HCT116 (cell line): ENCODE results near the gene DR1.

Source experiments
- EZH2 ChIP-seq: fragments of 200-600 bp; sonication (generic); IDR thresholded peaks from 2 replicates; pipeline ENCODE4 v1.6.1; 2017; ENCODE audit warnings: antibody characterized with exemption, mixed run types
- EZH2phosphoT487 ChIP-seq: fragments of 200-600 bp; IDR thresholded peaks from 2 replicates; pipeline ENCODE4 v1.6.1; 2018; ENCODE audit warnings: antibody characterized with exemption, borderline replicate concordance

DNA sequence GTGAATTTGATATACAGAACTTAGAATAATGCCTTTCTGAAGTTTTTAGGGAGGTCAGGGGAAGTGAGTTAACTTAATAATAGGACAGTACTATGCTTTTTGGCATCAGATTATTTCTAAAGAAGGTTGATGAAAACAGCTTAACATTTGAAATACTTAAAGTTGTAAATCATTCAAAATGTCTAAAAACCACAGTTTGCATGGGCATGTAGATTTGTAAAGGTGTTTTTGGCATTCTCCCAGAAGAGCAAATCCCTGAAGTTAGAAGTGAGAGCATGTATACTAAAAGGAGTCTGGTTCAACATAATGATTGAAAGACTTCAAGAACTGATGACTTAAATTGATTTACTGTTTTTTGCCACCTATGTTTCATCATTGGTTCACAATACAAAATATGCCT, 6.7 kb downstream of the DR1 start:
- TF ChIP-seq EZH2 (no peak), EZH2phosphoT487 (no peak)
